Activated CD8-positive, alpha-beta memory T cell treated with anti-CD3 and anti-CD28 coated beads, Interleukin-2, amount 50 U/mL, for 1 hour (primary cell): Measurements from ENCODE around the gene EOGT.

ENCODE experiments used
- DNase-seq: peaks from one replicate; pipeline ENCODE4 v3.0.0-alpha.2; 2020; ENCODE audit errors: extremely low read depth

The EOGT gene

DNA sequence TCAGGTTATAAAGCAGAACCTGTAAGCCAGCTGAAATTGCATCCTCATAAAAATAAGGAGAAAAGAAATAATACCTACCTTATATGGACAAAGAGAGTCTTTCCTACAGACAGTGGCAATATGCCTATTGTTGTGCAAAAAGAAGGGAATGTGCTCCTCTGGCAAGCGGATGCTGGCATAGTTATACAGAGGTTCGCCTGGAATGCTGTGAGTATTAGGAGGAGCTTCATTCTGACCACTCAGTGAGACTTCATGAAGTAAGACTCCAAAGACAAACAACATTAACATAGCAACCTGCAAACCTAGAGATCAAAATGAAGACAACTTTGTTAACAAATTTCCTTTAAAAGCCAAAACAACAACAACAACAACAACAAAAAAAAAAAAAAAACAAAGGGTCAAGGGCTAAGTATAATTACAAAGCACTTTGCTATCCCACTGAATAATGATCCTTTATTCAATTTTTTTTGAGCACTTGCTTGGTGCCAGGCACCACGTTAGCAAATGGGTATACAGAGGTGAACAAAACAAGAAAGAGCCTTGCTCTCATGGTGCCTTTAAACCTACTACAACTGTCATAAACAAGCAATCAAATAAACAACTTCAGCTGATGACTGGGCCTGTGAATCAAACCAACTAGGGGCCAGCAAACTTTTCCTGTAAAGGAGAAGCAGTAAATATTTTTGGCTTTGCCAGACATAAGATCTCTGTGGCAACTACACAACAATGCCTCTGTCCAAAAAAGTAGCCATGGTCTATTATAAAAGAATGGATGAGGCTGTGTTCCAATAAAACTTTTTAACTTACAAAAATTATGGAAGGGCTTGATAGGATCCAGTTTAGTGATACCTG, 3.7 kb downstream of the EOGT start:
- no peak for DNase-seq

DNA sequence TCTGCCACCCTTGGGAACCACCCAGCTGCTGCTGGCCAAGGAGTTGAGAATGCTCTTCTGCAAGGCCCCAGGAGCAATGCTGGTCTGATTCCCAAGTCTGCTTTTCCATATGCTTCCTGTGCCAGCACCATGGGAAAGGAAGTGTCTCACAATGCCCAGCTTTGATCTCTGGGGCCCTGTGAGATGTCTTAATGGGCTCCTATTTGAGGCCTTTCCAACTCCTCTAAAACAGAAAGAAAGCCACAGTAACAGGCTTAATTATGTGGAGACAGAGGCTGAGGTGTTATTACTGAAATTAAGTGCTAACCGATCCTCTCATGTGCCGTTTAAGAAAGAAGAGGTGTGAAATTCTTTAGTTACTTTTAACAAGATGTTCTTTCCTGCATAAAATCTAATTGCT, 4.5 kb downstream of the EOGT start:
- no peak for DNase-seq

DNA sequence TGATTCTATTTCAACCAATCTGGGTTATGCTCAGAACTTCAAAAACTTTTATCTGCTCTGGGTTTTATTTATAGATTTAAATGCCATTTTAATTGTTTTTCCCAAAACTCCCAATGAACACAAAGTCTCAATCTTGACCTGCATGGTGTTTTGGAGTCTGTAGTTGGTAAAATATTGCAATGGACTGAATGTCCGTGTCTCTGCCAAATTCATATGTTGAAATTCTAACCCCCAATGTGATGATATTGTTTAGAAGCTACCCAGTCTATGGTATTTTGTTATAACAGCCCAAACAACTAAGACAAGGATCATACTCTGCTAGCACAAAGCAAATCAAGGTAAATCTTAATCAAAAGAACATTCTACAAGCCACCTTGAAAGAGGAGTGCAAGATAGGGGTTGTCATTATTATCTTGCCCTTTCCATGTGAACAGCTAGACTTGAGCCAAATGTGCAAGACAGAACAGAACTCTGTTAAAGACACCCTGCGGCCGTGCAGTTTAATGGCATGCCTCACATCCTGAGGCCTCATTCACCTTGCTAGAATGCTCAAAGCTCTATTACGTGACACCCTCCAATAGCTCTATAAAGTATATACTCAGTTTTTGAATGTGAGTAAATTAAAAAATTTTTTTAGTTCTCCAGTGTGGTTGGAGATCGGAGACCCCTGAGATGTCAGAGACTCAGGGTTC, 7.5 kb downstream of the EOGT start:
- DNase-seq, result no peak

DNA sequence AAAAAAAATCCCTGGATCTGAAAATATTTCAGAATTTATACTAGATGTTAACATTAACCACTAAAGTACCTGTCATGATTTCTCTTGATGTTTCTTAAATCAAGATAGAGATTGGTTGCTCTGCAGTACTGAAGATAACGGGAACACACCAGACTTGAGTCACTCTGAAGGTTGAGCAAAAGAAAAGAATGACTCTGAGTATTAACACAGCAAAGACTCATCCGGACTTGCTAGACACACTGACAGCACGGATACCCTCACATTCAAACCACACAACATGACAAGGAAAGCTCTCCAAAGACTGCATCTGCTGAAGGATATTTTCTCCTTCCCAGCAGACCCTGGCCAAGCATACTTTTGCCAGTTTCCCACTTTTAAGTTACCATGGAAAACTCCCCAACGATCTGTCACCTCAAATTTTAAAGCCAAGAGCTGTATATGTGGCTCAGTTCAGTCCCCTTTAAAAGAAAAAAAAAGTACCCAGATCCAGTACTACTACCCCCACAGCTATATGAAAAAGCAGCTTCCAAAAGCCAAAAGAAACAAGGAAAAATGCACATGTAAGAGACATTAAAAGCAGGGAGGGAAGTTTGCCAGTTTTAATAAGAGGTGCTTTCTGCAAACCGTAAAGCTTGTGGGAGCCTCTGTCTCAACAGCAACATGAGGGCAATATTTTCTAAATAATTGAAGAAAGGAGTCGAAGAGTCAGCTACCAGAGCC, 8.3 kb downstream of the EOGT start:
- no peak for DNase-seq

DNA sequence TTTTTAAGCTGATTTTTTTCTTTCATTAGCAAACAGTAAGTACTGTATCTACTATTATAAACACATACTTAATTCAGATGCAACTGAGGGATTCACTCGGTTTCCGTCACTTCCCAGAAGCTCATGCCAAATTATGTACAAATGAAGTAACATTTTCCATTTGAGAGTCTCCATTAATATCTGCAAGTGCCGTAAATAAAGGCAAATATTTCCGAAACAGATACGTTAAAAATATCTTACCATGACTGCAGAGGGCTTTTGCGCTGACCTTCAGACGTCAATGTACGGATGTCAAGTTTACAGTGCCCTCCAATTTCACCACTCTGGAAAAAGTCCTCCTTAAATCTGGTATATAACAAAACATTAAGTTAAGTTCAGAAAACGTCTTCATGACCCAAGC, 9.3 kb downstream of the EOGT start:
- no peak for DNase-seq

DNA sequence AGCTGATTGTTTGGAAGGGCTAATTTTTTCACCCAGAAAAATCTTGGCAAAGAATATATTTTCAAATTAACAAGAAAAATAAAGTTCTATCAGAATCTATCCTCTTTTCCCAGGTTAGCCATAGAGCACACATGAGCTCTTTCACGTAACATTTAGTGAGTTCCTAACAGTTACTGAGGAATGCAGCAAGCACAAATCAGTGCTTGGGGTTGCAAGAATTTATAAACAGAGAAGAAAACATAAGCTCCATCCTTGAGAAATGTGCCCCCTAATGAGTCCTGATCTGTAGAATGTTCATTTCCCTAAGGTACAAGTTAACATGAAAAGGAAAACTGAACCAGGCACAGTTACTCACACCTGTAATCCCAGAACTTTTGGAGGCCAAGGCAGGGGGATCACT, 13.9 kb downstream of the EOGT start:
- DNase-seq, result no peak

DNA sequence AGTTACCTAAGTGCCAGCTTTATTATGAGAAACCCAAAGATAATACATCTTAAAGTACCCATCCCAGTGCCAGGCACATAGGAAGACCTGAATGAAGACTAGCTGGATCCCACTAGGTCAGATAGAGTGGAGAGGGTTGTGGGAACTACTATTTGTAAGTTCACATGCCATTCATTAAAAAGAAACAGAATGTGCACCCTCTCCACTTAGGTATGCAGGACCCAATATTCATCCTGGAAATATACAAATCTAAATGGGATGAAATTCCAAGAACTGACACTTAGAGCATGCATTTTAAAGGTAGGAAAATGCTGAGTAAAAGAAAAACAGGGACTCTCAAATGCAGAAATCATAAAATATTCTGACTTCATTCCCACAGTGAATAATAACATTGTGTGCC, 14.3 kb downstream of the EOGT start:
- DNase-seq, result no peak

DNA sequence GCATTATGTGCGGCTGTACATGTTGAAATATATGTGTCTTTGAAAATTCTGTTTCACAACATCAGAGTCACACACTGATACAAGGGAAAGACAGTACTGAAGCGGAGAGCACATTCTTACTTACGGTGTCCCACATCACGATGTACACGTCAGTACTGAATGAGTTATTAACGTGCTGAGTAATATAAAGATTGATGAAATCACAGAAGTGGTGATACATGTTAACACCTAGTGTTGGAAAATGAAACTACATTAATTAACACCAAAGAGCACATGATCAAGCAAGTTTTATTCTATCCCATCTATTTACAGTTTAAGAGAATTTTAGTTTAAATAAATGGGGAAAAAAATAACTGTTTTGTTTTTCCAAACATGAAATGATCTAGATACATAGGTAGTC, 15.6 kb downstream of the EOGT start:
- DNase-seq, result no peak

DNA sequence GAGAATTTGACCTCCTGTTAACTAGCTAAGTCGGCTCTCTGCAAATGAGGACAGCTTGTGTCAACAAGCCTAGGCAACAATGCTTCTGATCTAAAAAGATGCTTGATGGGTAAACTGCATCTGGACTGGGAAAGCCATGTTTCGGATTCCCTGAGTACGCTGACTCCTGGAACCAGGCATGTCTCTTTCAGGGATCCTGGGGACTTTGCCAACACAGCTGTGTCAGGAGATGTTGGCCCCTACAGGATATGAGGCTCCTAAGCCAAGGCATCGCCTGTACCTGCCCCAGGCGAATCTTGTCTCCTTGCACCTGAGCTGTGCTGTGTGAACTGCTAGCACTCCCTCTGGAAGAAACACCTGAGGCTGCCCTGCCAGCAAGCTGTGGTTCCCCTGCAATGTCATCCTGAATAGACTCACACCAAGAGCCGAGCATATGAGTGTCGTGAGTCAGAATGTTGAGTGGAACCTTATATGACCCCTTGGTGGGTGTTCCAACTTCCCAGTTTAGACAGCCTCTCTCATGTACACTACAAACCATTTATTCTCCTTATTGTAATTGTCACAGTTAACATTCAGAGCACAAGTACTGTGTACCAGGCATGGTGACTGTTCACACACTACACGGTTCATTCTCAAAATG, 17.0 kb downstream of the EOGT start:
- DNase-seq, result no peak

DNA sequence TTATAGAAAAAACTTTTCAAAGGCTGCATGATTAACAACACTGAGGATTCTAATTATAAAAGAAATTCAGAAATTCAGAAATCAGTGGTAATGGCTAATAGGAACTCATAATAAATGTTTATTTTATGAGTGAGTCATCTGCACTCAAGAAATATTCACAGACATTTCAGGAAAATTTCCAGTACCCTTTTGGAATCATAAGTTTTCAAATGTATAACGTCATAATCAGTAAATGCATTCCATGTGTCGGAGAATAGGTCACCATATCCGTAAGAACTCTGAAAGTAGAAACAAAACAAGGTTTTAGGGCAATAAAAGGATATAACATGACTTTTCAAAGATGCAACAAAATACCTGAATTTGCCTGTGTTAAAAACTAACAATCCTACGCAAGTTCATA, 24.7 kb downstream of the EOGT start:
- no peak for DNase-seq

DNA sequence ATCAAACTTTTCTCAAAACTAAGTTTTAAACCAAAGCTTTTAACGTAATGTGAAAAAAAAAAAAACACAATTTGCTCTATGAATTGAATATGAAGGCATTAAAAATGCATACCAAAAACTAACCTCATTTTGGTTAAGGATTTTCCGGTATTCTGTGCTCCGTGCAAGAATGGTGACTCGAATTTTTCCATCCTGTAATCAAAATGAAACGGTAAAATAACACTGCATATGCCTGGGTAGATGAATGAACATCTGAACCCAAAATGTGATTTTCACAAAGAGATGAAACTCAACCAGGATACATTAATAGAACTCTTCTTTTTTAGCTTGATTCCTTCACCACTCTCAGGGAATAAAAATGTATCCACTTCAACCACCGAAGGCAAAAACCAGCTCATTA, 26.2 kb downstream of the EOGT start:
- DNase-seq, result no peak

DNA sequence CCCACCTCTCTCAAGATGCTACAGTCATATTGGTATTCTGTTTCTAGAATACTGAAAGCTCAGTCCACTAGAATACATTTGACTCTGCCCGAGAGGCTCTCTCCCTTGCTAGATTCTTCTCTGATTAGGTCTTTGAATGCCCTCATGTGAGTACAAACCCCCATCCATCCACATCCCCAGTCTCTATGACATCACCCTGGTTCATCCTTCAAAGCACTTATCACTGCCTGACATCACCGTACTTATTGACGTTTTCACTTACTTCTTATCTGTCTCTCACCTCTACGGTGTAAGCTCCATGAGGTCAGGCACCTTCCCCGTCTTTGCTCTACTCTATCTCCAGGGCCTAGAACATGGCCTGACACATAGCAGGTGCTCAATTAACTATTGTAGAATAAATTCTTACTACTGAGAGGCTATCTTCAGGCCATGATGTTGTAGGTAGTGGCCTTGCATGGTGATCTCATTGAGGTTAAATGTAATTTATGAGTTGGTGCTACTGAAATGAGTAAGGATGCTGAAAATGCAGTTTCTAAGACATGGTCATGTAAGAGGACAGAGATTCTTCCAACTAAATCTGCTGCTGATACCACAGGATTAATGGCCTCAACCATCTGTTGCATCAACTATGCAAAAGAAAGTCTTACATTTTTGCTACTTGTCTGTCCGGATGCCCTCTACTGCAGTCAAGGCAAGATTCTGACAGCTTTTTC, 26.8 kb downstream of the EOGT start:
- DNase-seq, result no peak

DNA sequence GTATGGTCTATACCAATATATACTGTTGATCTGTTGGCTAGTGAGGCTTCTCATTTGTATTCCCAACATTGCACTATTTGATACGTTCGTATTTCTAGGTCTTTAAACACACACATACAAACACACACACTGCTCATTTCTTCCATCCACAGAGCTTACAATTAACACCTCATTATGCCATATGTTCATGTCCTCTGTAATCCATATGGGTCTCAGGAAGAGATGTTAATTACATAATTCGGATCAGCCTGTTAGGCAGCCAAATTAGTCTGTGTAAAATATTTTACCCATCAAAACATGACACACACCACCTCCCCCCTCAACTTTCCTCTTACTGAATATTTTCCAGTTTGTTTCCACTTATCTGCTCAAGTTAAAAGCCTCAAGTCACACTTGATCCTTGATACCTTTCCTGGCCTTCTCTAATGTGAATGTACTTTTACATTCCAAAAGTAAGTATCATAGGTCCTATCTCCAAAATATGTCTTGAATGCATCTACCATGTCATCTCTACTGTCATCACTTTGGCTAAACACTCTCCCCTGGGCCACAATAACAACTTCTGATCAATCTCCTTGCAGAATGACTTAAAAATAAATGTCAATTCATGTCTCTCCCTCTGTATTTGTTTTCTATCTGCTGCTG, 28.2 kb downstream of the EOGT start:
- DNase-seq, result no peak

DNA sequence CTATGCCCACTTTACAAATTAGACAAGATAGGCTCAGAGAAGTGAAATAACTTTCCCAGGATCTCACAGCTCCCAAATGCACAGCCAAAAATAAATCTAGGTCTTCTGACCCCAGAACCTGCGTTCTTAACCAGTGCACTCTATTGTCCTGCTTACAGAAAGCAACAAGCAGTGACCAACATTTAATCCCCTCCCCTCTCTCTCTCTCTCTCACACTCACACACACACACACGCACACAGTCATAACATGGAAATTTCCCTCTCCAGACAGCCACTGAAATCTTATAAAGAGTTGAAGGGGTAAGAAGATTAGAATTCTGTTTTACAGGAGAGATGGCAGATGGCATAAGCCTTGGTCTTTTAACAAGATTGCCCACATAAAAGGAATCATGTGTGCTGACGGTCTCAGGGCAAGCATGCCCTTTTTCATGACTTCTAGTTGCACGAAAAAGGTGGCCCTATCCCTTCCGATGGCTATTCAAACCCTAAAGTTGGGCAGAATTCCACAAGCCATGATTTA, 29.4 kb downstream of the EOGT start:
- DNase-seq, result no peak

DNA sequence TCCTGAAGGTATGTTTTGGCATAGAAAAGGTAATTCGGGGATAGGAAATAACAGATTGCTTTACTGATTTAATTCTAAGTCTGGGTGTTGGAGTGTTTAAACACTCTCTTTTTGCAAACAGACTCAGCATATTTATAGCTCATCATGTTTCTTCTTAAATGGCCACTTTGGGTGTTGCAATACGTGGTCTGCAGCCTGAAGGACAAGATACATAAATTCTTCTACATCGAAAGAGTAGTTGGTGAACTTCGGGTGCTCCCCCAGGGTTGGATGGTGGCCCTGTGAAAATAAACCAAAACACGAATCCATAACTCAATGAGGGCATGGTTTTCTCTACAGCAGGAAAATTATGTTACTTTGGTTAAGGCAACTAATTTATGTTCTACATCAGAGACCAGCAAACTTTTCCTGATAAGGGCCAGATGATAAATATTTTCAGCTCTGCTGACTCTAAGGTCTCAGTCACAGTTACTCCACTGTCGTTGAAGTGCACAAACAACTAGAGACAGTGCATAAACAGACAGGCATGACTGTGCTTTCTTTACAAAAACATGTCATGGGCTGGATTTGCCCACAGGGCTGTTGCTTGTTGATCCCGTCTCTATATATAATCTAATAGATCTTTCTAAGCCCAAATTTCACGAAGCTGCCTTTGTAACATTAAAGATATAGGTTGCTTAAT, 35.9 kb downstream of the EOGT start:
- no peak for DNase-seq

DNA sequence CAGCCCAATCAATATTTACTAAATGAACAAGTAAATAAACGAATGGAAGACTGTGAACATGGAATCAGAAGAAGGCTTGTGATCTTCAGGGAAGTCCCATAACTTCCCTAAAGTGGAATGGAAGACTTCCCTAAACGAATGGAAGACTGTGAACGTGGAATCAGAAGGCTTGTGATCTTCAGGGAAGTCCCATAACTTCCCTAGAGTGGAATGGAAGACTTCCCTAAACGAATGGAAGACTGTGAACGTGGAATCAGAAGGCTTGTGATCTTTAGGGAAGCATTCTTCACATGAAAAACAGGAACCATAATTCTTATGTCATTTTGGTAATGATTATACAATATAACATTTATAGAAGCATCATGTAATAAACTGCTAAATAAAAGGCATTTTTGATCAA, 38.8 kb downstream of the EOGT start:
- no peak for DNase-seq

DNA sequence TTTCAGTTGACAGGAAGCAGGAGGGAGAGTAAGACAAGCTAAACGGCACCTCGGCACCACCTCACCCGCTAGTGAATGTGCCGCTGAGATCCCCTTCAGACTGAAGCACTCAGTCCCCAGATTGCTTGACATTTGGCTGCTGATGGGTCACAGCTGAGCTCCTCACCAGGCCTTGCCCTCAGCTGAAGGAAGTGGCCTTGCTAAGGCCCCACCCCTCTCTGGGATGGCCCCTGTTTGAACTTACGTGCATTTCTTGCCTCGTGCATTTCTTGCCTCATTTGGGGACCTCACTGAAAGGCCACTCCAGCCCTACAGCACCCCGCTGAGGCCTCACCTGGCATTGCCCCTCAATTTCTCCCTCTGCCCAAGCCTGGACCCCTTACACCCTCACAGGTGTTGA, 39.8 kb downstream of the EOGT start:
- DNase-seq, result no peak

DNA sequence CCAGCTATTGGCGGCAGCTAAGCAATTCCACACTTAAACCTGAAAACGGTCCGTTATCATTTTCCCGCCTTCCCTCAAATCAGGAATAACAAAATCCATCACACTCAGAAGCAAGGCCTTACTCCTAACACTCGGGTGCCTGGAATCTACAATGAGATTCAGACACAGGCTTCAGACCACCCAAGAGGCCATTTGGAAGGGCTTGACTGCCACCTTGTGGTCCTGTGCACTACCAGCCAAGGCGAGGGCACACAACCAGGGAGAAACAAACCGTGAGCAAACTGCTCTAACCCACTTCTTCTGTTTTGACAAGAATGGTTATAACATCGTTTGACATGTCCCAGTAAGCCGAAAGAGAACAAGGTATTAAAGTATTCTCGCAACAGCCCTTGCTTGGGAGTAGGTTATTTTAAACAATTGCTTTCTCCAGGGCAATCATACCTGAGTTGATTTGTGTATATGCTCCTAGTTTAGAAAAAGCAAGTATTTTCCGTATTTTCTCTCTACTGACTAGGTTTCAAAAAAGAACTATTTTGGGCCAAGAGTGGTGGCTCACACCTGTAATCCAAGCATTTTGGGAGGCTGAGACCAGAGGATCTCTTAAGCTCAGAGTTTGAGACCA, 41.0 kb downstream of the EOGT start:
- no peak for DNase-seq

DNA sequence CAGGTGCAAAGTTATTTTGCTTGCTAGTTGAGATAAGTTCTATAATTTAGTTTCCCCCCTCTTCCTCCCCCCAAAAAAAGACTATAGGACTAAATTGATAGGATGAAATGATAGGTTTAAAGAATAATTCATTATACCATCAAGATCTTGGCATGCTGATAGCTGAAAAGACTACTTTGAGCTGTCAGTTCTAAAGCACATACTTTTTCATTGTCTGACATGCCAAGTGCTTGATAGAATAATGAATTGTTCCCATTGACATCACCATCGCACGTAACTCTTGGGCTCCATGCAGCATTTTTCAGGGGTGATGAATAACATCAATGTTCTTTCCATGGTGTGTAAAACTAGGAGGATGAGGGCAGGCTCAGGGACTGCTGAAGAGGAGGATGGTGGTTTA, 48.8 kb downstream of the EOGT start:
- no peak for DNase-seq

DNA sequence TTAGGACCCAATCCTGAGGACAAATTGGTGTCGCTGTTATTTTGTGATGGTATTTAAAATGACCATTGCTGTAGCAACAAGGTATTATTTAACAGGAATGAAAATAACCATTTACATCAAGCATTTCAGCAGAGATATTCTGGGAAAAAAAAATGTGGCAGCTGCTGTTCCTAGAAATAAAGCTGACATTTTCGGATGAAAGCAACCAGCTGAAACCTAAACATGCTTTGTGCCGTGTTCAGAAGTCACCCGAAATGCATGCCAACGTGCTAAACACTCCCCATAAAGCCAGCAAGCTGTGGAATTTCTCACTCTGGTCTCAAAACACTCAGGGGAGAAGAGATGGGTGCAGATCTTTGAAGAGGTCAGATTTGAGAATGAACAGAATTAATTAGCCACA, 49.6 kb downstream of the EOGT start:
- no peak for DNase-seq
